Mucosa of stomach (tissue), 1 donor: ENCODE results near the gene CNDP1.

Source experiments
- H3K27me3 ChIP-seq: one replicate; pipeline ENCODE4 v1.7.0; 2013; ENCODE audit warnings: mild to moderate bottlenecking, low read length; ENCODE audit not compliant: control insufficient read depth, insufficient read depth
- H3K36me3 ChIP-seq: one replicate; pipeline ENCODE4 v1.7.0; 2013; ENCODE audit warnings: low read length; ENCODE audit not compliant: control insufficient read depth, insufficient read depth
- H3K4me1 ChIP-seq: one replicate; pipeline ENCODE4 v1.7.0; 2013; ENCODE audit warnings: mild to moderate bottlenecking, low read length; ENCODE audit not compliant: control insufficient read depth, insufficient read depth
- H3K4me3 ChIP-seq: one replicate; pipeline ENCODE4 v1.7.0; 2013; ENCODE audit warnings: low read length
- H3K9ac ChIP-seq: one replicate; pipeline ENCODE4 v1.7.0; 2013; ENCODE audit warnings: mild to moderate bottlenecking, low read length, moderate library complexity
- H3K9me3 ChIP-seq: one replicate; pipeline ENCODE4 v1.7.0; 2013; ENCODE audit warnings: mild to moderate bottlenecking, low read length, moderate library complexity; ENCODE audit not compliant: control insufficient read depth
- donor health status: Pancreatic carcinoma.

The CNDP1 gene

DNA sequence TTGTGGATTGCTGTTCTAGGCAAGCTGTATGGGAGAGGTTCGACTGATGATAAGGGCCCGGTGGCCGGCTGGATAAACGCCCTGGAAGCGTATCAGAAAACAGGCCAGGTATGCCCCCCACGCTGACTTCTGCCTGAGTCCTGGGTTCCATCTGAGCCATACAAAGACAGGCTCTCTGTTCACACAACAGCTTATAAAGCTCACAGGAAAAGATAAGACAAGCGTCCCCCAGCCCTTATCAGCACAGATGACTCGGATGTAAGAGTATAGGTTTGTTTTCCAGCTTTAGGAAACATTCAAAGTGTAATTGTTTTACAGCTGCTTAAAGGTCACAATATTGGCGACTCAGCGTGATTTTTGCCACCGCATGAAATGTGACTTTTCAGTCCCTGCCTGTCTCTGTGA, 25.5 kb upstream of the CNDP1 start:
- H3K4me1 ChIP-seq = peaks cover 18% of the 10 kb centered on the region
- no peak overlapping the region for H3K9ac ChIP-seq
- H3K36me3 ChIP-seq = peaks cover 27% of the 10 kb centered on the region

DNA sequence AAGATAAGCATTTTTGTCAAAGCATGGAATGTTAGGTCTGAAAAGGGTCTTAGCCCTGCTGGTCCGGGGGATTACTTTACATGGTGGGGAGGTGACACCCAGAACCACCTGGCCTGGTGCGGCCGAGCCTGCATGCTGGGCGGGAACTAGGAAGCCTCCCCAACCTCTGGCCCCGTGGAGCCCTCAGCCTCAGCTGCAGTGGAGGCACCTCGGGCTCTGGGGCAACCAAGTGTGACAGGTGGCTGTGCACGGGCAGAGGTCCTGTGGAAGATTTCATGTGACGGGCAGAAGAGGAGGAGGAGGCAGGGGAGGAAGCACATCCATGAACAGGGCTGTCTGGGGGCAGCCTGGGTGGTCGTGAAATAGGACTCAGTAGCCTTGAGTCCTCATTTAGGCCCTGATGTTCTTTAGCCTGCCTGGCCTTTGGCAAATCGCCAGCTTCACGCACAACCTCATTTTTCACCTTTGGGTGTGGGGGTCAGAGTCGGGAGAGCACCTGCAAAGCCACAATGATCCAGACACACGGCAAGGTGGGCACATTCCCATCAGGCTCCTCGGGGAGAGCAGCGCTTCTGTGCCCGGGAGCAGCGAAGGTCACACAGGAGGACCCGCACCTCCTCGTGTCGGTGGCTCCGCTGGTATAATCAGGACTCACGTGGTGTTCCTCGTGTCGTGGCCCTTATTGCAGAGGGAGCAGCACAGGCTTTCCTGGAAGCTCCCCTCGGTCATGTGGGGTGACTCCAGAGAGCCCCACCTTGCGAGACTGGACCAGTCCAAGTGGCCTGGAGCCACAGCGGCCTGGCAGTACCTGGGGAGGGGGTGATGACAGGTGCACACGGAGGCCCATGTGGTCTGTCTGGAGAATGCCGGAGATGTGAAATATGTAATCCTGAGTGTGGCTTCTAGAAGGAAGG, 24.2 kb upstream of the CNDP1 start:
- H3K9ac ChIP-seq = no peak overlapping the region
- peaks cover 18% of the 10 kb centered on the region for H3K4me1 ChIP-seq
- no peak overlapping the region for H3K4me3 ChIP-seq
- H3K36me3 ChIP-seq = peaks cover 27% of the 10 kb centered on the region
- no peaks in the 10 kb centered on the region for H3K27me3 ChIP-seq
- H3K9me3 ChIP-seq = no peaks in the 10 kb centered on the region

More for the DNA sequence above, 25.5 kb upstream of the CNDP1 start:
- Histone ChIP-seq H3K9me3 (no peaks in the 10 kb centered on the region), H3K27me3 (no peaks in the 10 kb centered on the region), H3K4me3 (no peak overlapping the region)

DNA sequence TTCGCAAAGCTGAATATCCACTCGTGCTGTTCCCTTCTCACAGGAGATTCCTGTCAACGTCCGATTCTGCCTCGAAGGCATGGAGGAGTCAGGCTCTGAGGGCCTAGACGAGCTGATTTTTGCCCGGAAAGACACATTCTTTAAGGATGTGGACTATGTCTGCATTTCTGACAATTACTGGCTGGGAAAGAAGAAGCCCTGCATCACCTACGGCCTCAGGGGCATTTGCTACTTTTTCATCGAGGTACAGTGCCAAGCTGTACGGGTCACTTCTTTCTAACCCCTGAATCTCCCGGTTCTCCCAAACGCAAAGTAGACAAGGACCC, 23.6 kb upstream of the CNDP1 start:
- no peaks in the 10 kb centered on the region for H3K9me3 ChIP-seq
- no peak overlapping the region for H3K9ac ChIP-seq
- H3K36me3 ChIP-seq = peaks cover 31% of the 10 kb centered on the region
- no peaks in the 10 kb centered on the region for H3K27me3 ChIP-seq
- no peak overlapping the region for H3K4me3 ChIP-seq
- peaks cover 18% of the 10 kb centered on the region for H3K4me1 ChIP-seq

GRCh38 chr18:74511823-74512222, 22.5 kb upstream of the CNDP1 start:
- no peak overlapping the region for H3K9ac ChIP-seq
- H3K9me3 ChIP-seq = no peaks in the 10 kb centered on the region
- H3K4me1 ChIP-seq = peaks cover 19% of the 10 kb centered on the region
- no peaks in the 10 kb centered on the region for H3K27me3 ChIP-seq
- H3K36me3 ChIP-seq = peaks cover 39% of the 10 kb centered on the region
- no peak overlapping the region for H3K4me3 ChIP-seq

DNA sequence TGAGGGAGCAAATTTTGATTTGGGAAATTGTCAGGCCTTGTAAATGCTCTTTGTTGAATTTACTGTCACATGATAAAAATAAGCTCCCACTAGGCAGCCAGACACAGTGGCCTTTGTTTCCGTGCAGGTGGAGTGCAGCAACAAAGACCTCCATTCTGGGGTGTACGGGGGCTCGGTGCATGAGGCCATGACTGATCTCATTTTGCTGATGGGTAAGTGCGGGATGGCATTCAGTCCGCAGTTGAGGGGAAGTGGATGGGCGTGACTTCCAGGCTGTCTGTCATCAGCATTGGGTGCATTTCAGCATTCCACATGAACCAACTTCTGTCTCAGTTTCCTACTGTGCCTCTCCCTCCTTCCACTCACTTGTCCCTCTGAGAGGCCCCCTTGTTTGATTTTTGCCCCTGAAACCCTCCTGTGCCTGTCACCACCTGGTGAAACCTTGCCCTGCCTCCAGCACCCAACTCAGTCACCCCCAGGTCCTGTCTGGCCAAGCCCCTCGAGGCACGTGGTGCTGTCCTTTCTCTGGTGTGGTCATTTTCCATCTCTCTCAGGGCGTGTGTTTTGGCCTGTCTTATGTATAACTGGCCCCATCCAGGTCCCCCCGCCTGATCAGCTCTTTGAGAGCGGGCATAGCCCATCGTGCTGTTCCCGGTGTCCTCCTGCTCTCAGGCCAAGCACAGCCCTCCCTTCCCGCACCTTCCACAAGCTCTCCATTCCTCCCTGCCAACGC, 21.8 kb upstream of the CNDP1 start:
- Histone ChIP-seq H3K4me3 (no peak overlapping the region), H3K27me3 (no peaks in the 10 kb centered on the region), H3K4me1 (peaks cover 25% of the 10 kb centered on the region), H3K36me3 (peaks cover 39% of the 10 kb centered on the region), H3K9ac (no peak overlapping the region), H3K9me3 (no peaks in the 10 kb centered on the region)

- Histone ChIP-seq H3K27me3 (no peaks in the 10 kb centered on the region), H3K4me3 (no peak overlapping the region), H3K9ac (no peak overlapping the region), H3K4me1 (peaks cover 22% of the 10 kb centered on the region), H3K9me3 (no peaks in the 10 kb centered on the region), H3K36me3 (peaks cover 34% of the 10 kb centered on the region)
Measured at GRCh38 chr18:74513149-74513882, 21.0 kb upstream of the CNDP1 start.

GRCh38 chr18:74513883-74514205, 20.5 kb upstream of the CNDP1 start:
- Histone ChIP-seq H3K9me3 (no peaks in the 10 kb centered on the region), H3K27me3 (no peaks in the 10 kb centered on the region), H3K4me1 (peaks cover 17% of the 10 kb centered on the region), H3K36me3 (peaks cover 31% of the 10 kb centered on the region), H3K9ac (no peak overlapping the region), H3K4me3 (no peak overlapping the region)

GRCh38 chr18:74514860-74515495, 19.3 kb upstream of the CNDP1 start:
- peak overlapping the region; percentile 9 for H3K9ac ChIP-seq
- H3K27me3 ChIP-seq = no peaks in the 10 kb centered on the region
- peaks cover 17% of the 10 kb centered on the region for H3K4me1 ChIP-seq
- peaks cover 29% of the 10 kb centered on the region for H3K36me3 ChIP-seq
- H3K9me3 ChIP-seq = no peaks in the 10 kb centered on the region
- H3K4me3 ChIP-seq = no peak overlapping the region

GRCh38 chr18:74515620-74516231, 18.6 kb upstream of the CNDP1 start:
- H3K9me3 ChIP-seq = no peaks in the 10 kb centered on the region
- H3K4me3 ChIP-seq = no peak overlapping the region
- peaks cover 17% of the 10 kb centered on the region for H3K4me1 ChIP-seq
- H3K9ac ChIP-seq = no peak overlapping the region
- peaks cover 28% of the 10 kb centered on the region for H3K36me3 ChIP-seq
- H3K27me3 ChIP-seq = no peaks in the 10 kb centered on the region

DNA sequence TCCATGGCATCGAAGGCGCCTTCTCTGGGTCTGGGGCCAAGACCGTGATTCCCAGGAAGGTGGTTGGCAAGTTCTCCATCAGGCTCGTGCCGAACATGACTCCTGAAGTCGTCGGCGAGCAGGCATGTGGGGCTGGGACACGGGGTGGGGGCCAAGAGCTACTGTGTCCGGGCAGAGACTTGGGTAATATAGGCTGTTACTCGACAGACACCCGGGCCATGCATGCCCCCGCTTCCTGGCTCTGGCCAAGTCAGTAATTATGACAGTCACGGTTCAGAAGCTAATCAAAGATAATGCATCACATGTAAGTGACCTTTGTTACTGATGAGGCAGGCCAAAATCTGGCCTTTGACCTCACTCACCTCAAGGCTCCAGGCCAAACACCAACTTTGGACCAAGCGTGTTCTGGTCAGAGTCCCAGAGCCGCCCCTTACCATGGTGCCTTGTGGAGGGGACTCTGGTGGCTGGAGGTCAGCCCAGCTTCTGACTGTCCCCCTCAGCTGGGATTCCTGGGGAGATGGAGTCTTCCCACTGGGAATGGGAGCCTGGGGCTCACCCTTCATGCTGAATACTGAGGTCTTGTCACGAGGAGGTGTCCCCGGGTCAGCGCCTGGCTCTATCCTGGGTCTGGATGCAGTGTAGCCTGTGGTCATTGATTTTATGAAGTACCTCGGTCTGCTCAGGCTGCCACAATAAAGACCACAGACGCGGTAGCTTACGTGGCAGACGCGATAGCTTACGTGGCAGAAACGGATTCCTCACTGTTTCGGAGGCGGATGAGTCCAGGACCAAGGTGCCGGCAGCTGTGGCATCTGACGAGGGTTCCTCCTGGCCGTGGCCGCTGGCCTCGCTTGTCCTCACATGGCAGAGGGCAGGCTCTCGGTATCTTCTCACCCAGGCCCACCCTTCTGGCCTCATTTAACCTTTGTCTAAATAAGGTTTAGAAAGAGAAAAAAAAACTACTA, 17.7 kb upstream of the CNDP1 start:
- no peak overlapping the region for H3K4me3 ChIP-seq
- H3K9ac ChIP-seq = no peak overlapping the region
- H3K9me3 ChIP-seq = no peaks in the 10 kb centered on the region
- no peaks in the 10 kb centered on the region for H3K27me3 ChIP-seq
- peaks cover 16% of the 10 kb centered on the region for H3K4me1 ChIP-seq
- H3K36me3 ChIP-seq = peaks cover 25% of the 10 kb centered on the region

DNA sequence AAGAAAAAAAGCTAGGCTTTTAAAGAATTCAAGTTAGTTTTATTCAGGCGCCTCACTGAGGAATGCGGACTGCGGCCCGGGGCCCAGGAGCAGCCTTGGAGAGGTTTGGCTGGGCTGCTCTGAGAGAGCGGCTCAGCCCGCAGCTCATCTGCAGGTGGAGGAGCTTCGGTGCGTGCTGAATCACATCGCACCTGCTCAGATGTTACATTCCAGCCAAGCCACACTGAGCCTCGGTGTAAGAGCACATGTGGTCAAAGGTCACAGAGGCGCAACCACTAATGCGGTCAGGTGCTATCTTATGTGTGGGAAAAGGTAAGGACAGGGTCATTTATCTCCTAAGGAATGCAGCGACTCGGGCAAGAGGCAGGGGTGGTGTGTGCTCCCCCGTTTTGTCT, 17.1 kb upstream of the CNDP1 start:
- no peaks in the 10 kb centered on the region for H3K27me3 ChIP-seq
- no peaks in the 10 kb centered on the region for H3K9me3 ChIP-seq
- no peak overlapping the region for H3K4me3 ChIP-seq
- peaks cover 25% of the 10 kb centered on the region for H3K36me3 ChIP-seq
- no peak overlapping the region for H3K9ac ChIP-seq
- H3K4me1 ChIP-seq = peaks cover 9% of the 10 kb centered on the region
